GM13976 (cell line): ENCODE results near the gene ZNF335.

Experiments
- DNase-seq: peaks from one replicate; pipeline ENCODE4 v3.0.0; 2012; ENCODE audit warnings: low spot score
- CTCF ChIP-seq: IDR thresholded peaks from 2 replicates; pipeline ENCODE4 v1.5.1; 2012; ENCODE audit warnings: borderline replicate concordance, mild to moderate bottlenecking; ENCODE audit not compliant: insufficient read depth; ENCODE audit errors: extremely low read depth, missing control alignments, control extremely low read depth
- in situ Hi-C: fragments of 300-500 bp; cut with MboI; formaldehyde crosslinking; loops from one replicate; pipeline ENCODE4 v1.12.0; 2022; ENCODE audit warnings: low sequenced_read_pairs, mixed read lengths, inconsistent platforms; ENCODE audit not compliant: unreplicated experiment

Gene ZNF335

GRCh38 chr20:45926731-45927070, 45.3 kb downstream of the ZNF335 start:
- DNase-seq, result no peak
- no peak for TF ChIP-seq CTCF
- in situ Hi-C loops, result no loop called here

- TF ChIP-seq CTCF, result no peak
- no peak for DNase-seq
- in situ Hi-C loops, result no loop called here
Measured at GRCh38 chr20:45925821-45926506, 46.0 kb downstream of the ZNF335 start.

GRCh38 chr20:45924391-45925261, 47.4 kb downstream of the ZNF335 start:
- in situ Hi-C loops, result no loop called here
- DNase-seq, result no peak
- TF ChIP-seq CTCF, result no peak

GRCh38 chr20:45921337-45922189, 50.4 kb downstream of the ZNF335 start:
- in situ Hi-C loops, result no loop called here
- TF ChIP-seq CTCF, result no peak
- no peak for DNase-seq

- in situ Hi-C loops, result no loop called here
- DNase-seq, result no peak
- TF ChIP-seq CTCF, result no peak
Measured at GRCh38 chr20:45920462-45921336, 51.3 kb downstream of the ZNF335 start.
